Measurements from ENCODE around the gene PLEKHO2. TPM values are rescaled to one million over a fixed set of nuclear protein-coding genes. Genes with fewer than 3 reads are reported as not detected.

The PLEKHO2 gene
- total RNA-seq, 6 donors from 2014 or later: 21.9 to 83.0 (median 51.3) TPM

GRCh38 chr15:64893481-64894394 is 52.0 kb downstream of the PLEKHO2 start:
- Histone ChIP-seq H3K4me1 (peaks cover 63 to 69% (median 64%) of the 10 kb centered on the region in 4 donors), H3K9me3 (no peaks in the 10 kb centered on the region), H3K27ac (peak overlapping the region; percentile 87 to 97 (median 94)), H3K4me3 (peak overlapping the region in 3 of 4 donors; percentile 22 to 43 (median 26)), H3K27me3 (no peaks in the 10 kb centered on the region), H3K36me3 (no peaks in the 10 kb centered on the region)
- 15 to 43% methylated on average over 26 to 42 of the region's 44 CpGs for WGBS, 2 donors
- peak; percentile 82 to 90 for ATAC-seq (ENCODE audit: low FRiP score in 2 of 2)
- DNase-seq: peak; percentile 92 to 93
- TF ChIP-seq POLR2AphosphoS5 (IDR thresholded peaks at IDR 0.05) (peak; percentile 81 to 85), CTCF (IDR thresholded peaks at IDR 0.05) (no peak), EP300 (IDR thresholded peaks at IDR 0.05) (peak in 2 of 4 donors; percentile 62 to 74), POLR2A (IDR thresholded peaks at IDR 0.05) (peak in 3 of 4 donors; percentile 20 to 80 (median 49))

- DNase-seq: peak in 1 of 2 donors; percentile 90
- peak overlapping the region in 3 of 4 donors; percentile 22 to 43 (median 26) for H3K4me3 ChIP-seq
- no peaks in the 10 kb centered on the region for H3K36me3 ChIP-seq
- no peaks in the 10 kb centered on the region for H3K27me3 ChIP-seq
- H3K9me3 ChIP-seq: no peaks in the 10 kb centered on the region
- no peak for TF ChIP-seq EP300 (IDR thresholded peaks at IDR 0.05)
- peak in 1 of 4 donors; percentile 8 for TF ChIP-seq POLR2A (IDR thresholded peaks at IDR 0.05)
- H3K27ac ChIP-seq: peak overlapping the region; percentile 87 to 97 (median 94)
- peaks cover 63 to 69% (median 64%) of the 10 kb centered on the region in 4 donors for H3K4me1 ChIP-seq
- ATAC-seq (ENCODE audit: low FRiP score in 2 of 2): peak in 1 of 2 donors; percentile 61
- 26 to 43% methylated on average over 17 to 19 of the region's 20 CpGs for WGBS, 2 donors
Measured at GRCh38 chr15:64894395-64895056, 52.8 kb downstream of the PLEKHO2 start.

GRCh38 chr15:64895285-64896065 is 53.8 kb downstream of the PLEKHO2 start:
- peak in 1 of 2 donors; percentile 50 for DNase-seq

GRCh38 chr15:64896371-64897069 is 54.8 kb downstream of the PLEKHO2 start:
- peak overlapping the region; percentile 87 to 97 (median 94) for H3K27ac ChIP-seq
- no peak for ATAC-seq (ENCODE audit: low FRiP score in 2 of 2)
- no peak overlapping the region for H3K4me3 ChIP-seq
- H3K27me3 ChIP-seq: no peaks in the 10 kb centered on the region
- TF ChIP-seq CTCF (IDR thresholded peaks at IDR 0.05) (no peak), POLR2A (IDR thresholded peaks at IDR 0.05) (no peak), POLR2AphosphoS5 (IDR thresholded peaks at IDR 0.05) (no peak), EP300 (IDR thresholded peaks at IDR 0.05) (no peak)
- no peaks in the 10 kb centered on the region for H3K36me3 ChIP-seq
- H3K4me1 ChIP-seq: peaks cover 61 to 68% (median 64%) of the 10 kb centered on the region in 4 donors
- H3K9me3 ChIP-seq: peaks cover 6 to 10% (median 9%) of the 10 kb centered on the region in 4 donors
- 77 to 90% methylated on average over 5 to 6 of the region's 6 CpGs for WGBS, 2 donors
- no peak for DNase-seq

More at GRCh38 chr15:64895285-64896065, 53.8 kb downstream of the PLEKHO2 start:
- ATAC-seq (ENCODE audit: low FRiP score in 2 of 2): peak in 1 of 2 donors; percentile 34
- peak overlapping the region in 3 of 4 donors; percentile 15 to 43 (median 26) for H3K4me3 ChIP-seq
- H3K4me1 ChIP-seq: peaks cover 63 to 69% (median 64%) of the 10 kb centered on the region in 4 donors
- no peaks in the 10 kb centered on the region for H3K36me3 ChIP-seq
- H3K9me3 ChIP-seq: no peaks in the 10 kb centered on the region
- H3K27ac ChIP-seq: peak overlapping the region; percentile 87 to 97 (median 94)
- no peaks in the 10 kb centered on the region for H3K27me3 ChIP-seq
- TF ChIP-seq EP300 (IDR thresholded peaks at IDR 0.05): no peak
- no peak for TF ChIP-seq POLR2AphosphoS5 (IDR thresholded peaks at IDR 0.05)
- TF ChIP-seq CTCF (IDR thresholded peaks at IDR 0.05): peak in 1 of 6 experiments; percentile 18
- peak in 2 of 4 donors; percentile 18 to 28 for TF ChIP-seq POLR2A (IDR thresholded peaks at IDR 0.05)
- 21 to 23% methylated on average over 6 of the region's 6 CpGs for WGBS, 2 donors
